ENCODE measurements around the gene C12orf75. TPM values are rescaled to one million over a fixed set of nuclear protein-coding genes. Genes with fewer than 3 reads are reported as not detected.

The C12orf75 gene
- total and polyA plus RNA-seq, 2 of the 13 experiments (the other 11 are each of a cell fraction or from before 2014, with no cell fraction given), result 16.1 to 19.8 TPM

- no peaks in the 10 kb centered on the region for H3K79me2 ChIP-seq (ENCODE audit: insufficient read depth, low read length)
- no peaks in the 10 kb centered on the region for H3K9me3 ChIP-seq (ENCODE audit: low read length)
- no peak overlapping the region for H3K4me2 ChIP-seq (ENCODE audit: low read depth, low read length)
- TF ChIP-seq FOXJ3 (CRISPR knock-in tag; IDR thresholded peaks at IDR 0.05; ENCODE audit: borderline replicate concordance) (no peak), ZNF230 (CRISPR knock-in tag; IDR thresholded peaks at IDR 0.05) (no peak), ZNF3 (CRISPR knock-in tag; IDR thresholded peaks at IDR 0.05) (no peak), TFDP1 (CRISPR knock-in tag; IDR thresholded peaks at IDR 0.05; ENCODE audit: borderline replicate concordance) (no peak), HHEX (CRISPR knock-in tag; IDR thresholded peaks at IDR 0.05) (no peak), FOSL2 (CRISPR knock-in tag; IDR thresholded peaks at IDR 0.05) (no peak), IRF9 (CRISPR knock-in tag; IDR thresholded peaks at IDR 0.05; ENCODE audit: borderline replicate concordance) (no peak), NFYB (CRISPR knock-in tag; IDR thresholded peaks at IDR 0.05) (no peak), ZNF768 (CRISPR knock-in tag; IDR thresholded peaks at IDR 0.05) (no peak), HMGA1 (CRISPR knock-in tag; conservative IDR thresholded peaks at IDR 0.05) (no peak)
- TF ChIP-seq, protein P1, sequence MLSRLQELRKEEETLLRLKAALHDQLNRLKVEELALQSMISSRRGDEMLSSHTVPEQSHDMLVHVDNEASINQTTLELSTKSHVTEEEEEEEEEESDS (CRISPR knock-in tag; IDR thresholded peaks at IDR 0.05; ENCODE audit: borderline replicate concordance), result no peak
- ATAC-seq (no peak), FAIRE-seq (no peak), DNase-seq (ENCODE audit: low spot score) (no peak)
- POLR2A ChIA-PET, result no interaction called here
- BruUV-seq (replicated peaks), result no TSS peak
- H3K36me3 ChIP-seq (replicated peaks in 1 of 2; ENCODE audit: control insufficient read depth in 1 of 2, insufficient read depth in 2 of 2, low read length in 2 of 2), result no peaks in the 10 kb centered on the region
- H2AFZ ChIP-seq (ENCODE audit: low read length), result no peak overlapping the region
- in situ Hi-C loops (cut with HindIII; ENCODE audit: extremely low pct_ligation_motif_present, low pct_unique_long_range_greater_than_20kb), result loop anchor here (25.0 kb wide), 1 partner anchor 390 kb away; the partner anchor contains the start of gene NOPCHAP1
- intact Hi-C loops (cut with micrococcal nuclease; ENCODE audit: unreplicated experiment), result no loop called here
- CTCF ChIA-PET (ENCODE audit: low intra/inter-chr PET ratio, low total read pairs), result no interaction called here
- WGBS (ENCODE audit: low lambda C conversion rate), result 32% methylated on average over 4 of the region's 4 CpGs
- H3K4me1 ChIP-seq (ENCODE audit: insufficient read depth, low read length), result no peaks in the 10 kb centered on the region
- no peaks in the 10 kb centered on the region for H3K27me3 ChIP-seq (ENCODE audit: control insufficient read depth in 1 of 2, insufficient read depth in 2 of 2, low read length in 2 of 2)
- no peak overlapping the region for H3K27ac ChIP-seq (ENCODE audit: extremely low read length, insufficient read depth, low read length)
- no peak overlapping the region for H3K9ac ChIP-seq (ENCODE audit: insufficient read depth, low read depth, low read length)
- H3K4me3 ChIP-seq (replicated peaks in 1 of 3; ENCODE audit: insufficient read depth in 1 of 3, low read depth in 2 of 3, low read length in 3 of 3), result no peak overlapping the region
- H4K20me1 ChIP-seq (ENCODE audit: insufficient read depth, low read length), result no peaks in the 10 kb centered on the region
Observed at GRCh38 chr12:105377077-105377476, 46.6 kb downstream of the C12orf75 start.

All from HepG2 (cell line).